H1 (cell line): ENCODE results near the gene LIMS1. TPM values are rescaled to one million over a fixed set of nuclear protein-coding genes. Genes with fewer than 3 reads are reported as not detected.

ENCODE experiments used
- HDAC6 ChIP-seq: IDR thresholded peaks from one replicate; pipeline ENCODE4 v1.7.1; 2012; ENCODE audit warnings: low read depth, mild to moderate bottlenecking, inconsistent platforms, low read length, moderate library complexity
- POU5F1 ChIP-seq: IDR thresholded peaks from 2 replicates; pipeline ENCODE4 v1.6.1; 2011; ENCODE audit warnings: low read depth, mild to moderate bottlenecking, low read length, moderate library complexity
- RBBP5 ChIP-seq: IDR thresholded peaks from 2 replicates; pipeline ENCODE4 v1.7.1; 2012; ENCODE audit warnings: low read depth, mild to moderate bottlenecking, inconsistent platforms, low read length, moderate library complexity, borderline replicate concordance
- polyA plus RNA-seq, 7 experiments: library from polyadenylated mRNA; depleted of rRNA in 3 of 7; stranded (reverse) in 5 of 7; unstranded in 2 of 7; fragments of >200 nt in 5 of 7; fragments of 200-250 nt in 2 of 7; gene quantifications; 1 replicate in 5 of 7; 2 replicates in 1 of 7; 4 replicates in 1 of 7; pipeline versions ENCODE4 v1.2.1 to v1.2.3, GENCODE V29; 2011 to 2013; ENCODE audit warnings: missing spikeins in 2 of 7, mixed read lengths in 2 of 7
- total RNA-seq: library from RNA; stranded (reverse); fragmentation: NEBNext Ultra II Directional; extraction: Animal tissue kit (Norgen Biotek cat#: 25700); gene quantifications from 2 replicates; pipeline ENCODE4 v1.2.1, GENCODE V29; 2021

Gene LIMS1
- total and polyA plus RNA-seq, 2 of the 8 experiments (the other 6 are each of a cell fraction or from before 2014, with no cell fraction given): 24.1 to 36.7 TPM

DNA sequence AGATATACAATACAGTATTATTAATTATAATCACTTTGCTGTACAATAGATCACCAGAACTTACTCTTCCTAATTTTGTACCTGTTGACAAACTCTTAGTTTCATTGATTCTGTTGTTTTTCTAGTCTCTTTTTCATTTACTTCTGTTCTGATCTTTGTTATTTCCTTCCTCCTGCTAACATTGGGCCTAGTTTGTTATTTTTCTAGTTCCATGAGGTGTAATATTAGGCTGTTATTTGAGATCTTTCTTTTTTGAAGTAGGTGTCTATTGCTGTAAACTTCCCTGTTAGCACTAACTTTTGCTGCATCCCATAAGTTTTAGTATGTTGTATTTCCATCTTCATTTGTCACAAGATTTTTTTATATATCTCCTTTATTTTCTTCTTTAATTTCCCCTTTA lies 55.1 kb downstream of the LIMS1 start (continued):
- no peak for TF ChIP-seq POU5F1
- TF ChIP-seq HDAC6: no peak
- no peak for TF ChIP-seq RBBP5
